GM21423 (cell line): ENCODE data around the gene TNFRSF21.
"Not testable (repeated sequence)": the region's sequence is repeated elsewhere in the genome, so short reads cannot be mapped to it uniquely, and the experiment has no call there.

Experiments used
- ATAC-seq: cut with Tn5 transposase; IDR thresholded peaks from one replicate; pipeline ENCODE4 v1.9.1; 2021; ENCODE audit warnings: mild to moderate bottlenecking, moderate library complexity; ENCODE audit not compliant: unreplicated experiment

TNFRSF21 gene

GRCh38 chr6:47290124-47290834, 19.4 kb downstream of the TNFRSF21 start:
- no peak for ATAC-seq

- ATAC-seq: no peak
Observed at GRCh38 chr6:47288267-47289090, 21.2 kb downstream of the TNFRSF21 start.

GRCh38 chr6:47286301-47286700, 23.4 kb downstream of the TNFRSF21 start:
- no peak for ATAC-seq

GRCh38 chr6:47283993-47284392, 25.7 kb downstream of the TNFRSF21 start:
- no peak for ATAC-seq

- no peak for ATAC-seq
Observed at GRCh38 chr6:47278545-47278944, 31.2 kb downstream of the TNFRSF21 start.

- no peak for ATAC-seq
Observed at GRCh38 chr6:47277702-47278101, 32.0 kb downstream of the TNFRSF21 start.

GRCh38 chr6:47276377-47276776, 33.3 kb downstream of the TNFRSF21 start:
- ATAC-seq: no peak

- no peak for ATAC-seq
Observed at GRCh38 chr6:47275640-47276039, 34.1 kb downstream of the TNFRSF21 start.

GRCh38 chr6:47275132-47275531, 34.6 kb downstream of the TNFRSF21 start:
- not testable (repeated sequence) for ATAC-seq

- no peak for ATAC-seq
Observed at GRCh38 chr6:47268572-47269187, 41.0 kb downstream of the TNFRSF21 start.

GRCh38 chr6:47267301-47267700, 42.4 kb downstream of the TNFRSF21 start:
- no peak for ATAC-seq

GRCh38 chr6:47265971-47266370, 43.7 kb downstream of the TNFRSF21 start:
- no peak for ATAC-seq

- ATAC-seq: no peak
Observed at GRCh38 chr6:47264775-47265184, 44.9 kb downstream of the TNFRSF21 start.

GRCh38 chr6:47263268-47263667, 46.4 kb downstream of the TNFRSF21 start:
- no peak for ATAC-seq

- ATAC-seq: no peak
Observed at GRCh38 chr6:47262231-47262630, 47.5 kb downstream of the TNFRSF21 start.

- no peak for ATAC-seq
Observed at GRCh38 chr6:47261191-47261590, 48.5 kb downstream of the TNFRSF21 start.

GRCh38 chr6:47260021-47260420, 49.7 kb downstream of the TNFRSF21 start:
- ATAC-seq: no peak

GRCh38 chr6:47258724-47259347, 50.9 kb downstream of the TNFRSF21 start:
- no peak for ATAC-seq

- ATAC-seq: no peak
Observed at GRCh38 chr6:47256981-47257730, 52.5 kb downstream of the TNFRSF21 start.

- no peak for ATAC-seq
Observed at GRCh38 chr6:47256361-47256760, 53.3 kb downstream of the TNFRSF21 start.

GRCh38 chr6:47254906-47255305, 54.8 kb downstream of the TNFRSF21 start:
- ATAC-seq: no peak
